ENCODE data around the gene RBFA. TPM values are rescaled to one million over a fixed set of nuclear protein-coding genes. Genes with fewer than 3 reads are reported as not detected.
"Not testable (repeated sequence)": the region's sequence is repeated elsewhere in the genome, so short reads cannot be mapped to it uniquely, and the experiment has no call there.

The RBFA gene
- 10 to 100 TPM; 53.0 to 54.8 TPM for total RNA-seq

GRCh38 chr18:80034068-80034851 is at the start of gene RBFA:
Gene RBFA (plus strand): TSS chr18:80034434. CDS start chr18:80034496, 62 bp downstream.
- no peaks in the 10 kb centered on the region for H3K27me3 Mint-ChIP-seq
- peaks cover 29% of the 10 kb centered on the region for H3K4me1 Mint-ChIP-seq
- H3K4me3 Mint-ChIP-seq = peak within 1 kb of the TSS; percentile 90
- peaks cover 21% of the 10 kb centered on the region for H3K36me3 Mint-ChIP-seq
- H3K27ac Mint-ChIP-seq = peak within 1 kb of the TSS; percentile 90
- H3K9me3 Mint-ChIP-seq = no peaks in the 10 kb centered on the region
- DNase-seq = peak; percentile 99

- H3K4me3 Mint-ChIP-seq = peak overlapping the region; percentile 19
These were observed 49.1 kb upstream of the RBFA start for GRCh38 chr18:79985172-79985571.

GRCh38 chr18:79986726-79987125 is 47.5 kb upstream of the RBFA start:
- Mint-ChIP-seq H3K27ac (peak overlapping the region; percentile 65), H3K36me3 (peaks cover 42% of the 10 kb centered on the region), H3K9me3 (no peaks in the 10 kb centered on the region), H3K4me3 (peak overlapping the region; percentile 95), H3K4me1 (peaks cover 52% of the 10 kb centered on the region), H3K27me3 (no peaks in the 10 kb centered on the region)
- DNase-seq = no peak

More at GRCh38 chr18:79985172-79985571, 49.1 kb upstream of the RBFA start:
- Mint-ChIP-seq H3K9me3 (no peaks in the 10 kb centered on the region), H3K27me3 (no peaks in the 10 kb centered on the region), H3K4me1 (peaks cover 62% of the 10 kb centered on the region), H3K36me3 (peaks cover 49% of the 10 kb centered on the region), H3K27ac (no peak overlapping the region)
- no peak for DNase-seq

GRCh38 chr18:79987566-79987965 is 46.7 kb upstream of the RBFA start:
- H3K4me3 Mint-ChIP-seq = peak overlapping the region; percentile 95
- no peak for DNase-seq
- H3K4me1 Mint-ChIP-seq = peaks cover 44% of the 10 kb centered on the region
- H3K27me3 Mint-ChIP-seq = no peaks in the 10 kb centered on the region
- H3K36me3 Mint-ChIP-seq = peaks cover 33% of the 10 kb centered on the region
- peak overlapping the region; percentile 90 for H3K27ac Mint-ChIP-seq
- H3K9me3 Mint-ChIP-seq = no peaks in the 10 kb centered on the region

GRCh38 chr18:79988071-79988450 is 46.2 kb upstream of the RBFA start:
- peak; percentile 79 for DNase-seq
- Mint-ChIP-seq H3K36me3 (peaks cover 31% of the 10 kb centered on the region), H3K4me3 (peak overlapping the region; percentile 95), H3K27ac (peak overlapping the region; percentile 90), H3K9me3 (no peaks in the 10 kb centered on the region), H3K27me3 (no peaks in the 10 kb centered on the region), H3K4me1 (peaks cover 40% of the 10 kb centered on the region)

GRCh38 chr18:79988451-79989194 is 45.6 kb upstream of the RBFA start, which contains the start of gene TXNL4A:
Gene TXNL4A (minus strand): TSS chr18:79988563. CDS start chr18:79988392, 171 bp downstream.
- peak; percentile 89 for DNase-seq
- H3K27me3 Mint-ChIP-seq = no peaks in the 10 kb centered on the region
- no peaks in the 10 kb centered on the region for H3K9me3 Mint-ChIP-seq
- H3K4me3 Mint-ChIP-seq = peak within 1 kb of the TSS; percentile 95
- peak within 1 kb of the TSS; percentile 95 for H3K27ac Mint-ChIP-seq
- H3K4me1 Mint-ChIP-seq = peaks cover 37% of the 10 kb centered on the region
- H3K36me3 Mint-ChIP-seq = peaks cover 26% of the 10 kb centered on the region

- DNase-seq = no peak
- Mint-ChIP-seq H3K9me3 (no peaks in the 10 kb centered on the region), H3K27me3 (no peaks in the 10 kb centered on the region), H3K4me3 (peak overlapping the region; percentile 95), H3K4me1 (peaks cover 31% of the 10 kb centered on the region), H3K27ac (peak overlapping the region; percentile 95), H3K36me3 (peaks cover 21% of the 10 kb centered on the region)
These were observed 45.1 kb upstream of the RBFA start for GRCh38 chr18:79989195-79989497.

- Mint-ChIP-seq H3K4me1 (peaks cover 10% of the 10 kb centered on the region), H3K4me3 (no peak overlapping the region), H3K9me3 (no peaks in the 10 kb centered on the region), H3K27me3 (no peaks in the 10 kb centered on the region), H3K27ac (no peak overlapping the region), H3K36me3 (peaks cover 6% of the 10 kb centered on the region)
- no peak for DNase-seq
These were observed 42.7 kb upstream of the RBFA start for GRCh38 chr18:79991494-79991893.

- DNase-seq, H3K4me3 Mint-ChIP-seq, H3K27ac Mint-ChIP-seq, H3K27me3 Mint-ChIP-seq, H3K4me1 Mint-ChIP-seq: not testable (repeated sequence)
- Mint-ChIP-seq H3K9me3 (peaks cover 12% of the 10 kb centered on the region), H3K36me3 (peaks cover 12% of the 10 kb centered on the region)
These were observed 34.5 kb upstream of the RBFA start for GRCh38 chr18:79999701-80000100.

- Mint-ChIP-seq H3K36me3 (peaks cover 12% of the 10 kb centered on the region), H3K27me3 (no peaks in the 10 kb centered on the region), H3K4me3 (no peak overlapping the region), H3K27ac (no peak overlapping the region), H3K4me1 (no peaks in the 10 kb centered on the region), H3K9me3 (peaks cover 12% of the 10 kb centered on the region)
- DNase-seq = no peak
These were observed 33.4 kb upstream of the RBFA start for GRCh38 chr18:80000877-80001276.

- no peak for DNase-seq
- Mint-ChIP-seq H3K27me3 (no peaks in the 10 kb centered on the region), H3K27ac (no peak overlapping the region), H3K4me3 (no peak overlapping the region), H3K9me3 (peaks cover 14% of the 10 kb centered on the region), H3K4me1 (no peaks in the 10 kb centered on the region), H3K36me3 (peaks cover 12% of the 10 kb centered on the region)
These were observed 31.8 kb upstream of the RBFA start for GRCh38 chr18:80002468-80002867.

GRCh38 chr18:80004600-80005342 is 29.5 kb upstream of the RBFA start:
- Mint-ChIP-seq H3K36me3 (peaks cover 19% of the 10 kb centered on the region), H3K27ac (no peak overlapping the region), H3K4me1 (no peaks in the 10 kb centered on the region), H3K4me3 (no peak overlapping the region), H3K27me3 (no peaks in the 10 kb centered on the region), H3K9me3 (peaks cover 13% of the 10 kb centered on the region)
- DNase-seq = no peak

GRCh38 chr18:80006724-80007123 is 27.5 kb upstream of the RBFA start:
- H3K4me3 Mint-ChIP-seq = no peak overlapping the region
- H3K36me3 Mint-ChIP-seq = peaks cover 25% of the 10 kb centered on the region
- H3K4me1 Mint-ChIP-seq = no peaks in the 10 kb centered on the region
- no peak overlapping the region for H3K27ac Mint-ChIP-seq
- no peaks in the 10 kb centered on the region for H3K27me3 Mint-ChIP-seq
- DNase-seq = no peak
- peaks cover 3% of the 10 kb centered on the region for H3K9me3 Mint-ChIP-seq

- DNase-seq = no peak
- Mint-ChIP-seq H3K27me3 (no peaks in the 10 kb centered on the region), H3K4me3 (no peak overlapping the region), H3K9me3 (peaks cover 6% of the 10 kb centered on the region), H3K27ac (no peak overlapping the region), H3K36me3 (peaks cover 20% of the 10 kb centered on the region), H3K4me1 (no peaks in the 10 kb centered on the region)
These were observed 24.3 kb upstream of the RBFA start for GRCh38 chr18:80009661-80010550.

All from activated naive CD8-positive, alpha-beta T cell treated with anti-CD3 and anti-CD28 coated beads for 36 hours (primary cell).